Neural progenitor cell (in vitro differentiated cells): ENCODE data around the gene MYO9B.

Experiments used
- CTCF ChIP-seq: fragments of 200-600 bp; sonication (generic); IDR thresholded peaks from 2 replicates; pipeline ENCODE4 v1.5.1; 2017; ENCODE audit warnings: antibody characterized with exemption, mild to moderate bottlenecking
- EZH2 ChIP-seq: fragments of 200-600 bp; sonication (generic); IDR thresholded peaks from 2 replicates; pipeline ENCODE4 v1.6.1; 2017; ENCODE audit warnings: antibody characterized with exemption, mild to moderate bottlenecking, moderate library complexity
- EZH2phosphoT487 ChIP-seq: fragments of 200-600 bp; sonication (generic); IDR thresholded peaks from 2 replicates; pipeline ENCODE4 v1.6.1; 2017; ENCODE audit warnings: antibody characterized with exemption

GRCh38 chr19:17125728-17126677 lies 50.4 kb downstream of the MYO9B start:
- no peak for TF ChIP-seq CTCF
- no peak for TF ChIP-seq EZH2
- no peak for TF ChIP-seq EZH2phosphoT487
